Right ventricle myocardium superior (tissue), 1 donor: ENCODE results near the gene AIFM2. TPM values are rescaled to one million over a fixed set of nuclear protein-coding genes. Genes with fewer than 3 reads are reported as not detected.
"Not testable (repeated sequence)": the region's sequence is repeated elsewhere in the genome, so short reads cannot be mapped to it uniquely, and the experiment has no call there.

Experiments
- ATAC-seq: fragments of 200-7000 bp; cut with Tn5 transposase; one replicate; pipeline ENCODE4 v1.9.1; 2020; ENCODE audit warnings: mild to moderate bottlenecking; ENCODE audit not compliant: poor library complexity
- DNase-seq: peaks from one replicate; pipeline ENCODE4 v3.0.0-alpha.2; 2020
- intact Hi-C: fragments of 100-400 bp; cut with DNase I; formaldehyde crosslinking; loops from one replicate; pipeline ENCODE4 v1.11.2; 2022
- total RNA-seq: library from RNA; stranded (reverse); fragmentation: NEBNext Ultra II Directional; extraction: Animal tissue kit (Norgen Biotek cat#: 25700); gene quantifications from one replicate; pipeline ENCODE4 v1.2.1, GENCODE V29; 2021
- donor health status: DM: no; HTN: yes; CAD: no; lungs with severe emphysema.

Gene AIFM2
- total RNA-seq, 1 donor from 2014 or later, result 20.2 TPM

- intact Hi-C loops, ATAC-seq: not testable (repeated sequence)
Observed at GRCh38 chr10:70101068-70101562, 31.5 kb downstream of the AIFM2 start.

DNA sequence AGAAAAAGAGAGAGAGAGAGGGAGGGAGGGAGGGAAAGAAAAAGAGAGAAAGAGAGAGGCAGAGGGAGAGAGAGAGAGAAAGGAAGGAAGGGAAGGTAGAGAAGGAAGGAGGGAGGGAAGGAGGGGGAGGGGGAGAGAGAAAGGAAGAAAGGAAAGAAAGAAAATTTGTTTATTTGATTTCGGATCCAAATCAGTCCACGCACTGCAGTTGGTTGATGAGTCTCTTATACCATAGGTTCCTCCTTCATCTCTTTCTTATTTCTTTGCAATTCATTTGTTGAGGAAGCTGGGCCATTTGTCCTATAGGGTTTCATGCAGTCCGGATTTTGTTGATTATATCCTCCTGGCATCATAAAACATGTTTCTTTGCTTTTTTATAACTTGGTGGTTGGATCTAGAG, 34.4 kb downstream of the AIFM2 start:
- intact Hi-C loops, result no loop called here
- ATAC-seq (no peak), DNase-seq (no peak)

More at GRCh38 chr10:70101068-70101562, 31.5 kb downstream of the AIFM2 start:
- not testable (repeated sequence) for DNase-seq

DNA sequence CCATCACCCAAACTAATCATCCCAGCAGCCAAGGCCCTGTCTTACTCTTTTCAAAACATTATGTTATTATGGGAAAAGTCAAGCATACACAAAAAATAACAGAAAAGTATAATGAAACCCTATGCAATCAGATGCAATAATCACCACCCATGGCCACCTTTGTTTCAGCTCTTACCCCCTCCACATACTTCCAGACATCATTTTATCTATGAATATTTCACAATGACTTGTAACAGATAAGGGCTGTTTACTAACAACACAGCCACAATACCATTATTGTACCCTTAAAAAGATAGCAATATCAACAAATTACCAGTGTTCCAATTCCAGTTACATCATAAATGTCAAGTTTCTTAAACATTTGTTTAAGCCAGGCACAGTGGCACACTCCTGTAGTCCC, 35.2 kb downstream of the AIFM2 start:
- intact Hi-C loops, result no loop called here
- DNase-seq, result no peak
- no peak for ATAC-seq

DNA sequence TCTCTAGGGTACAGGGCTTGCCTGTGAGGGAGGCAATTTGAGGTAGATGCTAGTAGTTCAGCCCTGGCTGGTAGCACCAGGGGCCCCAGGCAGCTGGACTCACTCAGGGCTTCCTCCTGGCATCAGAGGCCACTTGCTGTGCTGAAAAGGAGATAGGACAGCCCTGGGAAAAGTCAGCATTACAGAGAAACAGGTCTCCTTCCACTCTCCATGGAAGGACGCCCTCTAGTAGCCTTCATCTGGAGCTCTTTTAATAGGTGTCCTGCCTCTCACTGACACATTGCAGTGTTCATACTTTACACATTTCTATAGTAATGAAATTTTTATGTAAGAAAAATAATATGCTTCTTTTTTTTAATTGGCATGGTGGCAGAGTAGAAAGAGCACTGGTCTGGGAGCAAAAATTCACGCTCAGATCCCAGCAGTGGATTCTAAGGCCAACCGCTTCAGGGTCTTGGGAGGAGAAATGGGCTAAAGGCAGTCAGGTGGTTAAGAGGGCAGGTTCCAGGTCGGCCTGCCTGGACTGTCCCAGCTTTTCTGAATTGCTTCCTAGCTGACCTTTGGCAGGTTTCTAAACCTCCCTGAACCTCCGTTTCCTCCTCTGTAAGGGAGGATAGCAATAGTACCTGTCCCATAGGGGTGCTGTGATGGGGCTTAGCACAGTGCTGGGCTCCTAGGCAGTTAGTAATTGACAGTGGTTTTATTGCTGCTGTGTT, 35.8 kb downstream of the AIFM2 start:
- ATAC-seq (no peak), DNase-seq (no peak)
- intact Hi-C loops, result no loop called here

GRCh38 chr10:70096016-70096704, 36.5 kb downstream of the AIFM2 start:
- DNase-seq (no peak), ATAC-seq (no peak)
- intact Hi-C loops, result no loop called here

- intact Hi-C loops, result no loop called here
- ATAC-seq (no peak), DNase-seq (no peak)
Observed at GRCh38 chr10:70094250-70094649, 38.4 kb downstream of the AIFM2 start.

- DNase-seq (no peak), ATAC-seq (no peak)
- intact Hi-C loops, result no loop called here
Observed at GRCh38 chr10:70093335-70093944, 39.2 kb downstream of the AIFM2 start.

DNA sequence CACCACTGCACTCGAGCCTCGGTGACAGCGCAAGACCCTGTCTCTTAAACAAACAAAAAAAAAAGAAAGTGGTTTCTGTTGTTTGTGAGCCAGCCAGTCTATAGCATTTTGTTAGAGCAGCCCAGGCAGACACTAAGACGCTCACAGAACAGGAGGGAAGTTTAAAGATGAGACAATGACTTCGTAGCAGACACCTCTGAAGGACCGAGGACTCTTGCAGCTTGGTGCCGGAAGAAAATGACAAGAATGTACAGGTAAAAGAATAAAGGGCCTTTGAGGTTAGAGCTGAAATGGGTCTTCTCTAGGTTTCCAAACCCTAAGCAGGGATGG, 40.3 kb downstream of the AIFM2 start:
- intact Hi-C loops, result no loop called here
- DNase-seq, result no peak
- ATAC-seq, result no peak

- DNase-seq (no peak), ATAC-seq (no peak)
- intact Hi-C loops, result no loop called here
Observed at GRCh38 chr10:70090951-70091350, 41.7 kb downstream of the AIFM2 start.

GRCh38 chr10:70090013-70090412, 42.6 kb downstream of the AIFM2 start:
- intact Hi-C loops, result no loop called here
- DNase-seq, result no peak
- no peak for ATAC-seq

DNA sequence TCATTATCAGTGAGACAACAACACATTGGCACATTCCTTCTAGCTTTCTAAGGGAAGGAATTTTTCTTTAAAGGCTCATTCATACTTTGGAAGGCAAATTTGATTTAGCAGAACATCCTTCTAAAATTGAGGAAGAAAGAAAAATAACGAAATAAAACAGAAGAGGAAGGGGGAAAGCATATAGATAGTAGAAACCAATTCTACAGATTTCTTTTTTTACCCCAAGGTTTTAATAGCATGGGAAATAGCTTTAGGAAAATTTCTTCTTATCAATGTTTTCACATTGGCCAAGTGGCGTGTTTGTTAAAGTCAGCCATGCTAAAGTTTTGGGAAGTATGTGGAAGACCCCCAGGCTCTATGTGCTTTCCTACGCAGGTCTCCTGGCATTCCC, 44.3 kb downstream of the AIFM2 start:
- intact Hi-C loops, result no loop called here
- DNase-seq (no peak), ATAC-seq (no peak)

GRCh38 chr10:70087616-70088307, 44.9 kb downstream of the AIFM2 start:
- ATAC-seq, result no peak
- DNase-seq, result no peak
- intact Hi-C loops, result no loop called here

DNA sequence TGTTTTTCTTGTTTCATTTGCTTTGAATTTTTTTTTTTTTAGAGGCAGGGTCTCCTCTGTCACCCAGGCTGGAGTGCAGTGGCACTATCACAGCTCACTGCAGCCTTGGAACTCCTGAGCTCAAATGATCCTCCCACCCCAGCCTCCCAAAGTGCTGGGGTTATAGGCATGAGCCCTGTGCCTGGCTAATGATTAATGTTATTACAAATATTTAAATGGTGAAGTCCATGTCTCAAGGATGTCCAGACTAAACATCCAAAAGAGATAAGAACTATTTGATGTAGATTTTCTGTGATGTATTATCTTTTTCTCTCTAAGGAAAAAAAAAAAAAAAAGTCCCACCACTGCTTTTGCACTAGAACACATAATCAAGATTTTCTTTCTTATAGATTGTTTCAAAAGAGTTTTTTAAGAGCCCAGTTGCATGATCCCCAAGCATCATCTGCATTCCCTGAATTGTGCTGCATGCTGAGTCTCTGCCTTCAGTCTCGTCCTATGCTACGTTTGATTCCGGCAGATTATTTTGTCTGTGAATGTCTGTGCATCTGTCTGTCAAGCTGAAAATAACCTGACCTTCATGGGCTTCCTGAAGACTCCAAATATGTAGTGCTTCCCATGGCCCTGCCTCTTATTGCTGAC, 46.5 kb downstream of the AIFM2 start:
- ATAC-seq, result no peak
- intact Hi-C loops, result no loop called here

DNA sequence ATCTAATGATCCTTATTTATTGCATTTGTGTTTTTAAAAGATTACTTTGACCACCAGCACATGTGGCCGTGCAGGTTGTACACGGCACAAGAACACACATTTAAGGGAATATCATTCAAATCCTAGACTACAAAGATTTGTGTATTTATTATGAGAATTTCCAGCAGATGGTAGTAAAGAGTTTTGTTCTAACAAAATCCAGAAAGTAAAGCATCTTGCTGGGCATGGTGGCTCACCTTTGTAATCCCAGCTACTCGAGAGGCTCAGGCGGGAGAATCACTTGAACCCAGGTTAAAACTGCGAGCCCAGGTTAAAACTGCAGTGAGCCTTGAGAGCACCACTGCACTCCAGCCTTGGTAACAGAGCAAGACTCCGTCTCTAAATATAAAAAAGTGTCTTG, 48.4 kb downstream of the AIFM2 start:
- intact Hi-C loops, result no loop called here
- no peak for ATAC-seq
- DNase-seq, result no peak

More for the DNA sequence above, 46.5 kb downstream of the AIFM2 start:
- no peak for DNase-seq

GRCh38 chr10:70080789-70081188, 51.8 kb downstream of the AIFM2 start:
- ATAC-seq, DNase-seq, intact Hi-C loops: not testable (repeated sequence)

DNA sequence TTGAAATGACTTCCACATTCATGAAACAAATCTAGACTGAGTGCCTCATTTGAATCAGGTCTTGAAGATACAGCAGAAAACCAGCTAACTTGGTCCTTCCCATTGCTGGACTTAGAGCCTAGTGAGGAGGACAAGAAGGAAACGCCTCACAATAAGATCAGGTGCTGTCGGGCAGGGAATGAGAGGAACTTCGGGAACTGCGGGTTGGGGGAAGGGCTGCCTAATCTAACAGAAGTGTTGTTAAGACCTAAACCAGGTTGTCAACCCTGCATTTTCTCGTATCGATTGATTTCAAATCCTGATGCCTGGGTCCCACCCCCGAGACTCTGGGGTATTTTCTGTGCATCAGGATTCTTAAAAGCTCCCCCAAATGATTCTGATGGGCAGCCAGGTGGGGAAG, 53.7 kb downstream of the AIFM2 start:
- no peak for DNase-seq
- intact Hi-C loops, result no loop called here
- no peak for ATAC-seq

GRCh38 chr10:70078329-70078728, 54.3 kb downstream of the AIFM2 start:
- DNase-seq (no peak), ATAC-seq (no peak)
- intact Hi-C loops, result no loop called here

DNA sequence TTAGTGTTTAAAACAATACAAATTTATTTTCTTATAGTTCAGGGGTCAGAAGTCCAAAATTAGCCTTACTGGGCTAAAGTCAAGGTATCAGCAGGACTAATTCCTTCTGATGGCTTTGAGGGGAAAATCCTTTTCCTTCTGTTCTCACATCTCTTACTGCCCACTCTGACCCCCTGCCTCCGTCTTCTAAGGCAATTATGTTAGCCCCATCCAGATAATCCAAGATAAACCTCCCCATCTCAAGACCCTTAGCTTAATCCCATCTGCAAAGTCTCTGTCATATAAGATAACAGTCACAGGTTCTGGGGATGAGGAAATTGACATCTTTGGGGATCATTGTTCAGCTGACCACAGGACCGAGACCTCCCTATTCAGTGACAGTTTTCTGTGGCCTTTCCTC, 57.7 kb downstream of the AIFM2 start:
- ATAC-seq, result no peak
- intact Hi-C loops, result no loop called here
- DNase-seq, result no peak

DNA sequence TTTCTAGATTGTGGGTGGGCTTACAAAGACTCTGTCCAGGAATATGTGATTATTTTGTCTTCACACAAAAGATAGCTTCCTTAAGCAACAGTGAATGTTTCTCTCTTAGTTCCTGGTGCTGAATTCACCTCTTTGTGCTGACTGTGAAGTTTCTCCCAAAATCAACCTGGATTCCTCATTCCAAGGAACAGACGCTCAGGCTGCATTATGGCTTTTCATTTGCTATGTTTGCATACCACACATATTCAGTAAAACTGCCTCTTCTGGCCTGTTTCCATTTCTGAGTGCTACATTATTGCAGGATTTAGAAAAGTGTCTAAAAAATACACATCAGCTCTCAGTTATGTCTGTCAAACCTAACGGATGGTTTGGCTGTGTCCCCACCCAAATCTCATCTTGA, 58.5 kb downstream of the AIFM2 start:
- intact Hi-C loops, result no loop called here
- ATAC-seq (no peak), DNase-seq (no peak)
